Hematopoietic multipotent progenitor cell treated with erythropoietin and hydrocortisone succinate and interleukin-3 and kit ligand, for 4 days (in vitro differentiated cells): ENCODE results near the gene HERPUD2.
A peak's percentile ranks its signal among the peaks of the same experiment; 100 is the strongest.
"Not testable (repeated sequence)": the region's sequence is repeated elsewhere in the genome, so short reads cannot be mapped to it uniquely, and the experiment has no call there.

Experiments
- DNase-seq: peaks from one replicate; pipeline ENCODE4 v3.0.0-alpha.2; 2015

The HERPUD2 gene

DNA sequence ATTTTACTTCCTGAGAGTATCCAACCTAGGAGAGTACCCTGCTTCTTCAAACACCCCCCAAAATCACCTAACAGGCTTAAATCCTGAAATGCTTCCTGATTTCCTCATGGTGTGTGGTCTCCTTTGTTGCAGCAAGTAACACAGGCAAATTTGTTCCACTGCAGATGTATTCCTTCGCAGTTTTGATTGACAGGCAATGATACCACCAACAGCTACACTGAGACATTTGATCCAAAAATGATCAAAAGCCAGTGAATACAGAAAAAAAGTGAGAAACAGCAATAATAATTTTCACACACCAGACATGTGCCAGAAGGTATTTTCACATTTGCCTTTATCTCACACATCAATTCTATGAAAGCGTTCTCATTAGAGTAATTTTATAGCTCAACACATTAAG is 95.9 kb downstream of the HERPUD2 start:
- no peak for DNase-seq

DNA sequence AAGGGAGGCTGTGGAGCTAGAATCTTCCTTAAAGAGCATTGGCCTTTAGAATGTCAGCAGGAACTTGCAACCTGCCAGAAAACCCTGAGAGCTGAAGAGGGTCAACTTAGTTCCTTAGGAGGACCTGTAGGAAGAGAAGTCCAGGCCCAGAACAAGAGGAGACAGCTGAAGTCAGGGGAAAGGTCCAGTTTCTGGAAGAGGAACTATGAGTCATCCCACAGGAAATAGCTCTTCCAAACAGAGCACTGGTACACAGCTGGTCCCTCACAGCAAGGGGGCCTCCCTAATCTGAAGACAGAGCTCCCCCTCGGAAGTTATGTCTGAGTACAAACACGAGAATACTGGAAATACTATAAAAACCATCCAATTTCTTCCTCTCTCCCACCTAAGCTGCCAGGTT is 98.9 kb downstream of the HERPUD2 start:
- DNase-seq, result peak; percentile 11

DNA sequence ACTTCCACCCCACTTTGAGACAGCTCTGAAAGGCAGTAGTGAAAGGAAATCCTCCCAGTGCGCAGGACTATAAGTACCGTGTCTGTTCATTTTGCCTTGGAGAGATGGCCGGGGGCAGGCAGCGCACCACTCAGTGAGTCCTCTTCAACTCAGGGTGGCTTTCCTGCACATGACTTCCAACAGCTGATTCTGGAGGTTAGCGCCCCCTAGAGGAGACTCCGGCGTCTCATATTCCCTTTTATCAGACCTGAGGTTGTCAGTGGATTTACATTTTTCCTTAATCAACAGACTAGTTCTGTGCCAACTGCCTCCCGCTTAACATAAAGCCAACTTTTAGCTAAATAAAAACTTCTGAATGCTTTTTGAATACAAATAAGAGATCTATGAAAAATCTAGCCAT is 101.0 kb downstream of the HERPUD2 start:
- peak; percentile 34 for DNase-seq

DNA sequence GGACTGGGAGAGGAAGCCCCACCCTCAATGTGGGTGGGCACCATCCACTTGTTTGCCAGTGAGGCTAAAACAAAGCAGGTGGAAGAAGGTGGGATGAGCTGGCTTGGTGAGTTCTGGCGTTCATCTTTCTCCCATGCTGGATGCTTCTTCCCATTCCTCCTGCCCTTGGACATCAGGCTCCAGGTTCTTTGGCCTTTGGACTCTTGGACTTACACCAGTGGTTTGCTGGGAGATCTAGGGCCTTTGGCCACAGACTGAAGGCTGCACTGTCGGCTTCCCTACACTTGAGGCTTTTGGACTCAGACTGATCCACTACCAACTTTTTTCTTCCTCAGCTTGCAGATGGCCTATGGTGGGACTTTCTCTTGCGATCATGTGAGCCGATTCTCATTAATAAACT is 106.3 kb downstream of the HERPUD2 start:
- DNase-seq, result no peak

DNA sequence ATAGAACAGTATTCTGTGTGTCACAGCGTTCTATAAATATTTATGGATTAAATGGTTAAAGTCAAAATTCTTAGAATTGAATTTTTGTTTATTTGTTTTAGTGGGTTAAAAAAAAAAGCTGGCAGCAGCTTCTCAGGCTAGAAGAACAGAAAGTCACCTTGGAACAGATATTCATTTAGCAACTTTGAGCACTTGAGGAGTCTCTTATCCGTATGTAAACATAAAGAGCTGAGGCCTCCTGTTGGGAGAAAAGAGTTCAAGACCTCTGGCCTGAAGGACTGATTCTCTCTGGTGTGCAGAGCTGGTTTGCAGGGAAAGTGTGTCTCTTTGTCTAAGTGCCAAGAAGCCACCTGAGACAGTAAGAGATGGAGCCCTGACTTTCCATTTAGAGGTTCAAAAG is 109.9 kb downstream of the HERPUD2 start:
- no peak for DNase-seq

DNA sequence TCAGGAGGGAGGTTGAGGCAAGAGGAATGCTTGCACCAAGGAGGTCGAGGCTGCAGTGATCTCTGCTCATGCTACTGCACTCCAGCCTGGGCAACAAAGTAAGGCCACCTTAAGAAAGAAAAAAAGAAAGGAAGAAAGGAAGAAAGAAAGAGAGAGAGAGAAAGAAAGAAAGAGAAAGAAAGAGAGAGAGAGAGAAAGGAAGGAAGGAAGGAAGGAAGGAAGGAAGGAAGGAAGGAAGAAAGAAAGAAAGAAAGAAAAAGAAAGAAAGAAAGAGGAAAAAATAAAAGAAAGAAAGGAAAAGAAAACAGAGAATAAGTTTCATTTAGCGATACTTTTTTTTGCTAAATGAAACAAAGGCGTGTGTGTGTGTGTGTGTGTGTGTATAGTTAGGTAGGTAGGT is 110.4 kb downstream of the HERPUD2 start:
- not testable (repeated sequence) for DNase-seq
